A172 (cell line): ENCODE data around the gene SGCA. TPM values are rescaled to one million over a fixed set of nuclear protein-coding genes. Genes with fewer than 3 reads are reported as not detected.

Experiments used
- DNase-seq: peaks from one replicate; pipeline ENCODE4 v3.0.0-alpha.2; 2015; ENCODE audit warnings: low spot score
- total RNA-seq: library from RNA; depleted of rRNA; stranded (reverse); fragments of >200 nt; shearing (Covaris generic); gene quantifications from 2 replicates; pipeline ENCODE4 v1.2.3, GENCODE V29; 2014

Gene SGCA
- total RNA-seq, 1 experiment from 2014 or later: 0.22 TPM

GRCh38 chr17:50207792-50208567, 42.2 kb downstream of the SGCA start:
- DNase-seq: no peak

GRCh38 chr17:50208611-50209061, 42.8 kb downstream of the SGCA start:
- no peak for DNase-seq

GRCh38 chr17:50209133-50209471, 43.3 kb downstream of the SGCA start:
- DNase-seq: no peak

GRCh38 chr17:50209472-50210239, 43.9 kb downstream of the SGCA start:
- peak; percentile 97 for DNase-seq

- DNase-seq: peak; percentile 98
These were observed 44.7 kb downstream of the SGCA start for GRCh38 chr17:50210240-50211225.

GRCh38 chr17:50211249-50212120, 45.7 kb downstream of the SGCA start:
- no peak for DNase-seq

GRCh38 chr17:50212121-50212843, 46.5 kb downstream of the SGCA start:
- DNase-seq: no peak

GRCh38 chr17:50213026-50214022, 47.5 kb downstream of the SGCA start:
- DNase-seq: peak; percentile 74

- DNase-seq: no peak
These were observed 49.4 kb downstream of the SGCA start for GRCh38 chr17:50214976-50215760.

GRCh38 chr17:50217591-50217990, 51.8 kb downstream of the SGCA start:
- DNase-seq: no peak

GRCh38 chr17:50218071-50218759, 52.4 kb downstream of the SGCA start:
- DNase-seq: no peak

GRCh38 chr17:50218771-50219315, 53.0 kb downstream of the SGCA start:
- DNase-seq: peak; percentile 82

- DNase-seq: peak; percentile 90
These were observed 53.5 kb downstream of the SGCA start for GRCh38 chr17:50219342-50219741.

- peak; percentile 56 for DNase-seq
These were observed 54.2 kb downstream of the SGCA start for GRCh38 chr17:50219939-50220465.

- no peak for DNase-seq
These were observed 55.0 kb downstream of the SGCA start for GRCh38 chr17:50220811-50221210.

GRCh38 chr17:50221266-50221863, 55.6 kb downstream of the SGCA start:
- DNase-seq: no peak
